Neuronal stem cell (in vitro differentiated cells): ENCODE results near the gene SCN1A.

ENCODE experiments used
- DNase-seq: peaks from one replicate; pipeline ENCODE4 v3.0.0-alpha.2; 2013; ENCODE audit warnings: low spot score
- H2AFZ ChIP-seq: one replicate; pipeline ENCODE4 v1.6.1; 2013; ENCODE audit warnings: mild to moderate bottlenecking, low read length, inconsistent platforms
- H2AK5ac ChIP-seq: 2 replicates; pipeline ENCODE4 v1.6.1; 2013; ENCODE audit warnings: low read depth, mild to moderate bottlenecking, inconsistent platforms, low read length, moderate library complexity, mixed read lengths
- H2BK120ac ChIP-seq: 2 replicates; pipeline ENCODE4 v1.6.1; 2013; ENCODE audit warnings: low read depth, mild to moderate bottlenecking, inconsistent platforms, low read length, moderate library complexity, mixed read lengths
- H2BK12ac ChIP-seq: one replicate; pipeline ENCODE4 v1.6.1; 2013; ENCODE audit warnings: low read length, inconsistent platforms
- H2BK15ac ChIP-seq: 2 replicates; pipeline ENCODE4 v1.6.1; 2013; ENCODE audit warnings: mild to moderate bottlenecking, low read length, inconsistent platforms, mixed read lengths
- H2BK5ac ChIP-seq: one replicate; pipeline ENCODE4 v1.6.1; 2013; ENCODE audit warnings: inconsistent platforms, mild to moderate bottlenecking, low read length, moderate library complexity
- H3K14ac ChIP-seq: one replicate; pipeline ENCODE4 v1.6.1; 2013; ENCODE audit warnings: low read length, inconsistent platforms
- H3K18ac ChIP-seq: 2 replicates; pipeline ENCODE4 v1.6.1; 2013; ENCODE audit warnings: low read length, inconsistent platforms
- H3K23ac ChIP-seq: 2 replicates; pipeline ENCODE4 v1.6.1; 2013; ENCODE audit warnings: low read depth, mild to moderate bottlenecking, mixed read lengths, low read length, inconsistent platforms; ENCODE audit not compliant: poor library complexity
- H3K27ac ChIP-seq: replicated peaks from 3 replicates; pipeline ENCODE4 v1.5.1; 2013; ENCODE audit warnings: low read length, inconsistent platforms
- H3K27me3 ChIP-seq, 3 experiments: 2 replicates each; pipeline ENCODE4 v1.6.1; 2013; ENCODE audit warnings: low read length in 3 of 3, mild to moderate bottlenecking in 2 of 3, inconsistent platforms in 1 of 3, low read depth in 1 of 3, mixed read lengths in 1 of 3, moderate library complexity in 1 of 3; ENCODE audit not compliant: control insufficient read depth in 3 of 3, insufficient read depth in 3 of 3
- H3K36me3 ChIP-seq, 2 donors: replicated peaks in 1 of 2; 2 replicates each; pipeline ENCODE4 v1.6.1; 2013; ENCODE audit warnings: low read length in 2 of 2; ENCODE audit not compliant: control insufficient read depth in 2 of 2, insufficient read depth in 2 of 2
- H3K4ac ChIP-seq: 2 replicates; pipeline ENCODE4 v1.6.1; 2013; ENCODE audit warnings: inconsistent platforms, mild to moderate bottlenecking, low read length, moderate library complexity
- H3K4me1 ChIP-seq, 2 donors: 1 replicate in 1 of 2; 2 replicates in 1 of 2; pipeline ENCODE4 v1.6.1; 2013; ENCODE audit warnings: low read length in 2 of 2, low read depth in 1 of 2; ENCODE audit not compliant: control insufficient read depth in 2 of 2, insufficient read depth in 1 of 2
- H3K4me2 ChIP-seq: one replicate; pipeline ENCODE4 v1.6.1; 2013; ENCODE audit warnings: mild to moderate bottlenecking, low read length, inconsistent platforms; ENCODE audit not compliant: insufficient read depth, poor library complexity, severe bottlenecking
- H3K4me3 ChIP-seq, 2 donors: 2 replicates each; pipeline ENCODE4 v1.5.1; 2013; ENCODE audit warnings: low read length in 2 of 2, mild to moderate bottlenecking in 2 of 2, inconsistent platforms in 1 of 2, moderate library complexity in 1 of 2
- H3K79me1 ChIP-seq: one replicate; pipeline ENCODE4 v1.6.1; 2013; ENCODE audit warnings: low read depth, mild to moderate bottlenecking, inconsistent platforms, low read length, moderate library complexity
- H3K9ac ChIP-seq: one replicate; pipeline ENCODE4 v1.6.1; 2013; ENCODE audit warnings: mild to moderate bottlenecking, low read depth, low read length, inconsistent platforms; ENCODE audit not compliant: poor library complexity
- H3K9me3 ChIP-seq, 2 donors: replicated peaks in 1 of 2; 2 replicates each; pipeline versions ENCODE3 to v1.6.1; 2013; ENCODE audit warnings: low read length in 2 of 2, mild to moderate bottlenecking in 2 of 2, inconsistent platforms in 1 of 2, low read depth in 1 of 2, mixed read lengths in 1 of 2, moderate library complexity in 1 of 2; ENCODE audit not compliant: control insufficient read depth in 2 of 2, insufficient read depth in 1 of 2
- H4K8ac ChIP-seq: one replicate; pipeline ENCODE4 v1.6.1; 2013; ENCODE audit warnings: low read depth, mild to moderate bottlenecking, inconsistent platforms, low read length, moderate library complexity
- H4K91ac ChIP-seq: one replicate; pipeline ENCODE4 v1.6.1; 2013; ENCODE audit warnings: low read length, low read depth, mild to moderate bottlenecking, inconsistent platforms; ENCODE audit not compliant: poor library complexity
- WGBS, 2 donors: extraction: QIAGEN DNeasy Blood & Tissue Kit; methylation state at CpG; one replicate each; pipeline ENCODE4 v1.1.7; 2013; ENCODE audit warnings: missing lambda C conversion rate in 2 of 2, mixed read lengths in 1 of 2; ENCODE audit not compliant: insufficient read length in 2 of 2, insufficient replicate concordance in 1 of 2; ENCODE audit errors: extremely low coverage in 2 of 2; 5-methylcytosine and 5-hydroxymethylcytosine counted together

The SCN1A gene

GRCh38 chr2:166017208-166017607, 110.6 kb downstream of the SCN1A start:
- H2BK120ac ChIP-seq: no peak overlapping the region
- no peaks in the 10 kb centered on the region for H3K79me1 ChIP-seq
- H3K4ac ChIP-seq: no peak overlapping the region
- H3K23ac ChIP-seq: no peak overlapping the region
- no peak overlapping the region for H3K4me3 ChIP-seq
- H3K27ac ChIP-seq: no peak overlapping the region
- H3K18ac ChIP-seq: no peak overlapping the region
- DNase-seq: no peak
- H2BK15ac ChIP-seq: no peak overlapping the region
- H3K9ac ChIP-seq: no peak overlapping the region
- no peak overlapping the region for H4K91ac ChIP-seq
- no peak overlapping the region for H3K14ac ChIP-seq
- no peak overlapping the region for H2BK12ac ChIP-seq
- H3K4me1 ChIP-seq: peaks cover 0 to 3% of the 10 kb centered on the region in 2 donors
- H3K36me3 ChIP-seq: no peaks in the 10 kb centered on the region
- H3K9me3 ChIP-seq: no peaks in the 10 kb centered on the region
- no peaks in the 10 kb centered on the region for H3K27me3 ChIP-seq
- H3K4me2 ChIP-seq: no peak overlapping the region
- no peak overlapping the region for H2AK5ac ChIP-seq
- no peak overlapping the region for H2BK5ac ChIP-seq
- WGBS, 2 donors: no CpG with 5 or more reads among the region's 5 CpGs
- H4K8ac ChIP-seq: no peak overlapping the region
- no peak overlapping the region for H2AFZ ChIP-seq

DNA sequence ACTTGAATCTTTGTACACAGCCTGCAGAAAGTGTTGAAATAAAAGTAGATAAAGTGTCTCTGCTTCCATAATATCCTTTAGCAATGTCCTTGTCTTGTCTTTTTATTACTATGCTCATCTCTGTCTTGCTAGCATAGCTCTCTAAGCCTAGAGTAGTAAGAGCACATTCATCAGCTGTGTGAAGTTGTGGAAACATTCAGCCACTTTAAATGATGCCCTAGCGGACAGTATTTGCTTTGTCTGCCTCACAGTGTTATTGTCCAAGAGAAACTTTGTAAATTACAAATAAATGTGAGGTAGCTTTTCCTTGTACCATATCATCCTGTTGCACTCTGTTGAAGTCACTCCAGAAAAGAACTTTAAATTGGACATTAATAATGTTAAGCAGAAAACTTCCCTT, 113.9 kb downstream of the SCN1A start:
- Histone ChIP-seq H3K9me3 (no peaks in the 10 kb centered on the region), H3K79me1 (no peaks in the 10 kb centered on the region), H2BK12ac (no peak overlapping the region), H3K27me3 (no peaks in the 10 kb centered on the region), H3K14ac (no peak overlapping the region), H3K4me3 (no peak overlapping the region), H2BK5ac (no peak overlapping the region), H3K23ac (no peak overlapping the region), H3K36me3 (no peaks in the 10 kb centered on the region), H3K4ac (no peak overlapping the region), H3K27ac (no peak overlapping the region), H2BK120ac (no peak overlapping the region), H2AFZ (peak overlapping the region; percentile 21), H4K91ac (no peak overlapping the region), H4K8ac (no peak overlapping the region), H2AK5ac (no peak overlapping the region), H3K4me2 (no peak overlapping the region), H2BK15ac (no peak overlapping the region), H3K9ac (no peak overlapping the region), H3K4me1 (peaks cover 0 to 3% of the 10 kb centered on the region in 2 donors), H3K18ac (no peak overlapping the region)
- DNase-seq: no peak
- WGBS, 2 donors: no CpG with 5 or more reads among the region's 1 CpG

DNA sequence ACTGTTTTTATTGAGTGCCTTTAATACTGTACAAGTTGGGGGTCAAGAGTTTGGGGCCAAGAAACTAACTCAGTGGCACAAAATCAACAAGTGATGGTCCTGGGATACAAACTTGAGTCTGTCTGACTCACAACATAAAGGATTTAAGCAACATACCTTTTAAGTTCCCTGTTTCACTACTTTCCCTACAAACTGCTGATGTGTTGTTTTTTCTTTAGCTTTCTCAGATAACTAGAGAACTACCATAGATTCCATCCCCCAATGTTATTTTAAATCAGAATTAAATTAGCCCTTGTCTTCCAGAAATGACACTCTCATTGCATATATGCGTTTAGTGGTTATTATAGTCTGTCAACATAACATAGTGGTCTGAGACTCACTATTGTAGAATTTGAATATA, 116.2 kb downstream of the SCN1A start:
- no CpG with 5 or more reads among the region's 1 CpG for WGBS, 2 donors
- Histone ChIP-seq H3K23ac (no peak overlapping the region), H2BK15ac (no peak overlapping the region), H2BK120ac (no peak overlapping the region), H3K14ac (no peak overlapping the region), H4K91ac (no peak overlapping the region), H2BK12ac (no peak overlapping the region), H3K27me3 (no peaks in the 10 kb centered on the region), H3K4me3 (no peak overlapping the region), H3K9ac (no peak overlapping the region), H2AFZ (no peak overlapping the region), H3K4ac (no peak overlapping the region), H3K4me1 (peaks cover 0 to 3% of the 10 kb centered on the region in 2 donors), H3K36me3 (no peaks in the 10 kb centered on the region), H3K9me3 (no peaks in the 10 kb centered on the region), H3K27ac (no peak overlapping the region), H3K79me1 (no peaks in the 10 kb centered on the region), H2BK5ac (no peak overlapping the region), H3K18ac (no peak overlapping the region), H2AK5ac (no peak overlapping the region), H4K8ac (no peak overlapping the region), H3K4me2 (no peak overlapping the region)
- DNase-seq: no peak

GRCh38 chr2:166000401-166000800, 127.4 kb downstream of the SCN1A start:
- H3K4me2 ChIP-seq: no peak overlapping the region
- no peak overlapping the region for H2AK5ac ChIP-seq
- no peak overlapping the region for H2BK120ac ChIP-seq
- H3K27ac ChIP-seq: no peak overlapping the region
- no peaks in the 10 kb centered on the region for H3K4me1 ChIP-seq
- H2BK12ac ChIP-seq: no peak overlapping the region
- no peaks in the 10 kb centered on the region for H3K27me3 ChIP-seq
- no peak overlapping the region for H3K18ac ChIP-seq
- no peak overlapping the region for H3K9ac ChIP-seq
- H3K9me3 ChIP-seq: no peaks in the 10 kb centered on the region
- H2BK15ac ChIP-seq: no peak overlapping the region
- H3K14ac ChIP-seq: no peak overlapping the region
- H4K8ac ChIP-seq: no peak overlapping the region
- DNase-seq: no peak
- H3K36me3 ChIP-seq: no peaks in the 10 kb centered on the region
- no peak overlapping the region for H2BK5ac ChIP-seq
- WGBS, 2 donors: no CpG with 5 or more reads among the region's 2 CpGs
- peak overlapping the region; percentile 47 for H2AFZ ChIP-seq
- no peak overlapping the region for H3K23ac ChIP-seq
- no peak overlapping the region for H4K91ac ChIP-seq
- no peak overlapping the region for H3K4me3 ChIP-seq
- H3K4ac ChIP-seq: no peak overlapping the region
- no peaks in the 10 kb centered on the region for H3K79me1 ChIP-seq
